HepG2 (cell line): ENCODE data around the gene SLC25A47. TPM values are rescaled to one million over a fixed set of nuclear protein-coding genes. Genes with fewer than 3 reads are reported as not detected.
A peak's percentile ranks its signal among the peaks of the same experiment; 100 is the strongest.

Experiments used
- ATAC-seq: fragments of 200-7000 bp; cut with Tn5 transposase; 3 replicates; pipeline ENCODE4 v1.9.1; 2020; ENCODE audit warnings: mild to moderate bottlenecking, moderate library complexity
- BruUV-seq: library from RNA; stranded (reverse); fragments of 400-500 nt; replicated peaks from 2 replicates; lab custom pipeline; 2021; lab: Mats Ljungman, UMichigan
- CTCF ChIA-PET: fragments of 300-600 bp; formaldehyde crosslinking; extraction: SDS; loops from one replicate; lab custom pipeline; 2021; ENCODE audit warnings: low total read pairs, inconsistent platforms, low intra/inter-chr PET ratio; lab: Yijun Ruan, JAX
- POLR2A ChIA-PET: fragments of 350-600 bp; sonication (Branson Sonifier 250); formaldehyde crosslinking; loops from one replicate; lab custom pipeline; 2020; ENCODE audit warnings: antibody characterized with exemption, inconsistent platforms; lab: Yijun Ruan, JAX
- DNase-seq: peaks from one replicate; pipeline ENCODE4 v3.0.0-alpha.2; 2015; ENCODE audit warnings: low spot score
- FAIRE-seq: peaks from 3 replicates; lab custom pipeline; 2011; peaks lifted over from hg19 to GRCh38; lab: Jason Lieb, UNC
- H2AFZ ChIP-seq: one replicate; pipeline ENCODE4 v1.6.1; 2011; ENCODE audit warnings: low read length, inconsistent platforms
- H3K27ac ChIP-seq: fragments of 300-600 bp; 3 replicates; pipeline ENCODE4 v1.8.0; 2011; ENCODE audit warnings: mixed run types, mild to moderate bottlenecking, mixed read lengths, low read length, inconsistent platforms; ENCODE audit not compliant: insufficient read depth; ENCODE audit errors: extremely low read length
- H3K27me3 ChIP-seq, 2 experiments: fragments of 200-600 bp in 1 of 2; 2 replicates in 1 of 2; 3 replicates in 1 of 2; pipeline versions ENCODE4 v1.6.0 to v1.8.0; 2011; ENCODE audit warnings: low read length in 2 of 2, mild to moderate bottlenecking in 2 of 2, moderate library complexity in 2 of 2, inconsistent platforms in 1 of 2; ENCODE audit not compliant: insufficient read depth in 2 of 2, control insufficient read depth in 1 of 2
- H3K36me3 ChIP-seq, 2 experiments: fragments of 200-600 bp in 1 of 2; replicated peaks in 1 of 2; 2 replicates in 1 of 2; 3 replicates in 1 of 2; pipeline versions ENCODE4 v1.5.1 to v1.8.0; 2011; ENCODE audit warnings: low read length in 2 of 2, inconsistent platforms in 1 of 2; ENCODE audit not compliant: insufficient read depth in 2 of 2, control insufficient read depth in 1 of 2
- H3K4me1 ChIP-seq: 2 replicates; pipeline ENCODE4 v1.5.1; 2012; ENCODE audit warnings: low read length, inconsistent platforms; ENCODE audit not compliant: insufficient read depth
- H3K4me2 ChIP-seq: 2 replicates; pipeline ENCODE4 v1.6.0; 2011; ENCODE audit warnings: low read depth, low read length, inconsistent platforms
- H3K4me3 ChIP-seq, 3 experiments: fragments of 200-600 bp in 1 of 3; sonication (generic), shearing (Covaris generic) in 1 of 3; replicated peaks in 1 of 3; 2 replicates each; pipeline ENCODE4 v1.5.1; 2011 to 2016; ENCODE audit warnings: low read length in 3 of 3, inconsistent platforms in 2 of 3, low read depth in 2 of 3, mild to moderate bottlenecking in 2 of 3, control low read depth in 1 of 3, mixed read lengths in 1 of 3; ENCODE audit not compliant: insufficient read depth in 1 of 3
- H3K79me2 ChIP-seq: one replicate; pipeline ENCODE4 v1.6.1; 2011; ENCODE audit warnings: low read length, inconsistent platforms; ENCODE audit not compliant: insufficient read depth
- H3K9ac ChIP-seq: 2 replicates; pipeline ENCODE4 v1.6.0; 2011; ENCODE audit warnings: mild to moderate bottlenecking, low read depth, low read length, inconsistent platforms; ENCODE audit not compliant: insufficient read depth
- H3K9me3 ChIP-seq: 2 replicates; pipeline ENCODE4 v1.5.1; 2012; ENCODE audit warnings: mild to moderate bottlenecking, low read length
- H4K20me1 ChIP-seq: 2 replicates; pipeline ENCODE4 v1.6.0; 2011; ENCODE audit warnings: inconsistent platforms, mild to moderate bottlenecking, low read length, moderate library complexity; ENCODE audit not compliant: insufficient read depth
- DZIP1 ChIP-seq: sonication (generic); formaldehyde crosslinking; IDR thresholded peaks from 2 replicates; pipeline ENCODE4 v1.5.0; 2020; ENCODE audit warnings: mild to moderate bottlenecking, missing genetic modification reagents
- KMT2A ChIP-seq: sonication (generic); formaldehyde crosslinking; IDR thresholded peaks from 2 replicates; pipeline ENCODE4 v1.4.0; 2020; ENCODE audit warnings: missing genetic modification reagents
- ZBTB33 ChIP-seq: sonication (generic); formaldehyde crosslinking; IDR thresholded peaks from 2 replicates; pipeline ENCODE4 v1.4.0; 2020; ENCODE audit warnings: missing genetic modification reagents
- ZMAT3 ChIP-seq: sonication (generic); formaldehyde crosslinking; conservative IDR thresholded peaks from 2 replicates; pipeline ENCODE4 v1.7.0; 2021; ENCODE audit warnings: missing genetic modification reagents
- ZNF619 ChIP-seq: sonication (generic); formaldehyde crosslinking; IDR thresholded peaks from 2 replicates; pipeline ENCODE4 v1.4.0; 2020; ENCODE audit warnings: mild to moderate bottlenecking, missing genetic modification reagents
- WGBS: methylation state at CpG from one replicate; pipeline ENCODE4 v1.1.6; 2017; ENCODE audit warnings: low lambda C conversion rate; 5-methylcytosine and 5-hydroxymethylcytosine counted together
- in situ Hi-C: cut with HindIII; loops from 2 replicates; pipeline ENCODE4 v1.10.0; 2017; ENCODE audit warnings: low pct_unique_long_range_greater_than_20kb; ENCODE audit not compliant: extremely low pct_ligation_motif_present
- intact Hi-C: fragments of 100-400 bp; cut with micrococcal nuclease; formaldehyde crosslinking; loops from one replicate; pipeline ENCODE4 v1.10.0; 2022; ENCODE audit not compliant: unreplicated experiment
- polyA plus RNA-seq, 8 experiments: library from polyadenylated mRNA; depleted of rRNA in 3 of 8; stranded (reverse) in 7 of 8; unstranded in 1 of 8; fragments of >200 nt; fragmentation: Illumina TruSeq in 4 of 8; extraction: Trizol in 4 of 8; gene quantifications; 2 replicates each; pipeline versions ENCODE4 v1.2.1 to v1.2.3, GENCODE V29; 2011 to 2016; ENCODE audit warnings: low read depth in 4 of 8, missing spikeins in 1 of 8, mixed read lengths in 1 of 8; ENCODE audit not compliant: insufficient read depth in 1 of 8
- total RNA-seq, 5 experiments: library from RNA; depleted of rRNA; stranded (reverse); fragments of >200 nt; fragmentation: Illumina TruSeq; extraction: Trizol; gene quantifications; 2 replicates each; pipeline ENCODE4 v1.2.3, GENCODE V29; 2016; ENCODE audit warnings: low read depth in 1 of 5
- TF ChIP-seq, protein P1 (sequence below): sonication (generic); formaldehyde crosslinking; IDR thresholded peaks from 2 replicates; pipeline ENCODE4 v1.4.0; 2020; ENCODE audit warnings: mild to moderate bottlenecking, missing genetic modification reagents

The SLC25A47 gene
- total and polyA plus RNA-seq, 2 of the 13 experiments (the other 11 are each of a cell fraction or from before 2014, with no cell fraction given) = 1.0 to 1.7 TPM

- no peaks in the 10 kb centered on the region for H4K20me1 ChIP-seq
- H2AFZ ChIP-seq = no peak overlapping the region
These were observed 9.5 kb upstream of the SLC25A47 start for GRCh38 chr14:100313464-100314230.

More at GRCh38 chr14:100313464-100314230, 9.5 kb upstream of the SLC25A47 start:
- Histone ChIP-seq H3K9ac (no peak overlapping the region), H3K79me2 (no peaks in the 10 kb centered on the region), H3K4me3 (no peak overlapping the region), H3K9me3 (no peaks in the 10 kb centered on the region), H3K4me2 (no peak overlapping the region), H3K27me3 (peaks cover 1 to 26% of the 10 kb centered on the region in 2 experiments; a peak in 4 of 5 replicates), H3K4me1 (peaks cover 51% of the 10 kb centered on the region), H3K36me3 (no peaks in the 10 kb centered on the region), H3K27ac (no peak overlapping the region)
- in situ Hi-C loops = no loop called here
- ChIA-PET CTCF (no interaction called here), POLR2A (interaction anchor here (1.0 kb wide), 1 partner anchor 8 kb away, joined by 4 read pairs; no protein-coding TSS in a partner anchor)
- TF ChIP-seq, protein P1, sequence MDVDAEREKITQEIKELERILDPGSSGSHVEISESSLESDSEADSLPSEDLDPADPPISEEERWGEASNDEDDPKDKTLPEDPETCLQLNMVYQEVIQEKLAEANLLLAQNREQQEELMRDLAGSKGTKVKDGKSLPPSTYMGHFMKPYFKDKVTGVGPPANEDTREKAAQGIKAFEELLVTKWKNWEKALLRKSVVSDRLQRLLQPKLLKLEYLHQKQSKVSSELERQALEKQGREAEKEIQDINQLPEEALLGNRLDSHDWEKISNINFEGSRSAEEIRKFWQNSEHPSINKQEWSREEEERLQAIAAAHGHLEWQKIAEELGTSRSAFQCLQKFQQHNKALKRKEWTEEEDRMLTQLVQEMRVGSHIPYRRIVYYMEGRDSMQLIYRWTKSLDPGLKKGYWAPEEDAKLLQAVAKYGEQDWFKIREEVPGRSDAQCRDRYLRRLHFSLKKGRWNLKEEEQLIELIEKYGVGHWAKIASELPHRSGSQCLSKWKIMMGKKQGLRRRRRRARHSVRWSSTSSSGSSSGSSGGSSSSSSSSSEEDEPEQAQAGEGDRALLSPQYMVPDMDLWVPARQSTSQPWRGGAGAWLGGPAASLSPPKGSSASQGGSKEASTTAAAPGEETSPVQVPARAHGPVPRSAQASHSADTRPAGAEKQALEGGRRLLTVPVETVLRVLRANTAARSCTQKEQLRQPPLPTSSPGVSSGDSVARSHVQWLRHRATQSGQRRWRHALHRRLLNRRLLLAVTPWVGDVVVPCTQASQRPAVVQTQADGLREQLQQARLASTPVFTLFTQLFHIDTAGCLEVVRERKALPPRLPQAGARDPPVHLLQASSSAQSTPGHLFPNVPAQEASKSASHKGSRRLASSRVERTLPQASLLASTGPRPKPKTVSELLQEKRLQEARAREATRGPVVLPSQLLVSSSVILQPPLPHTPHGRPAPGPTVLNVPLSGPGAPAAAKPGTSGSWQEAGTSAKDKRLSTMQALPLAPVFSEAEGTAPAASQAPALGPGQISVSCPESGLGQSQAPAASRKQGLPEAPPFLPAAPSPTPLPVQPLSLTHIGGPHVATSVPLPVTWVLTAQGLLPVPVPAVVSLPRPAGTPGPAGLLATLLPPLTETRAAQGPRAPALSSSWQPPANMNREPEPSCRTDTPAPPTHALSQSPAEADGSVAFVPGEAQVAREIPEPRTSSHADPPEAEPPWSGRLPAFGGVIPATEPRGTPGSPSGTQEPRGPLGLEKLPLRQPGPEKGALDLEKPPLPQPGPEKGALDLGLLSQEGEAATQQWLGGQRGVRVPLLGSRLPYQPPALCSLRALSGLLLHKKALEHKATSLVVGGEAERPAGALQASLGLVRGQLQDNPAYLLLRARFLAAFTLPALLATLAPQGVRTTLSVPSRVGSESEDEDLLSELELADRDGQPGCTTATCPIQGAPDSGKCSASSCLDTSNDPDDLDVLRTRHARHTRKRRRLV (CRISPR knock-in tag) = no peak
- TF ChIP-seq ZNF619 = no peak
- TF ChIP-seq ZBTB33 (CRISPR knock-in tag) = peak; percentile 75; the same call in 1 of the 2 replicates
- TF ChIP-seq KMT2A (CRISPR knock-in tag) = no peak
- no peak for TF ChIP-seq ZMAT3 (CRISPR knock-in tag)
- no peak for TF ChIP-seq DZIP1 (CRISPR knock-in tag)
- FAIRE-seq (no peak), DNase-seq (no peak), ATAC-seq (no peak)
- intact Hi-C loops = no loop called here
- BruUV-seq = no TSS peak
- WGBS = 59% methylated on average over 17 of the region's 26 CpGs
